Medulla oblongata (tissue), 1 donor: ENCODE results near the gene ATXN7.

Source experiments
- DNase-seq: peaks from one replicate; pipeline ENCODE4 v3.0.0-alpha.2; 2015; ENCODE audit errors: extremely low spot score

ATXN7 gene

GRCh38 chr3:63986146-63986545, 122.5 kb downstream of the ATXN7 start:
- DNase-seq = no peak

- DNase-seq = no peak
Measured at GRCh38 chr3:63986831-63987230, 123.2 kb downstream of the ATXN7 start.

GRCh38 chr3:63988943-63989342, 125.3 kb downstream of the ATXN7 start:
- DNase-seq = no peak

GRCh38 chr3:63990204-63990603, 126.5 kb downstream of the ATXN7 start:
- DNase-seq = no peak

- DNase-seq = no peak
Measured at GRCh38 chr3:63990733-63991132, 127.1 kb downstream of the ATXN7 start.

- DNase-seq = no peak
Measured at GRCh38 chr3:63991666-63992065, 128.0 kb downstream of the ATXN7 start.

GRCh38 chr3:63992516-63993209, 129.0 kb downstream of the ATXN7 start:
- no peak for DNase-seq

- peak; percentile 91 for DNase-seq
Measured at GRCh38 chr3:63993653-63994079, 130.0 kb downstream of the ATXN7 start.

- no peak for DNase-seq
Measured at GRCh38 chr3:63995086-63995485, 131.4 kb downstream of the ATXN7 start.

GRCh38 chr3:63998852-63999754, 135.4 kb downstream of the ATXN7 start:
- no peak for DNase-seq

GRCh38 chr3:64000453-64001055, 136.9 kb downstream of the ATXN7 start:
- DNase-seq = no peak

- no peak for DNase-seq
Measured at GRCh38 chr3:64002233-64002632, 138.6 kb downstream of the ATXN7 start.

GRCh38 chr3:64003589-64003988, 139.9 kb downstream of the ATXN7 start:
- no peak for DNase-seq

- no peak for DNase-seq
Measured at GRCh38 chr3:64008017-64008416, 144.3 kb downstream of the ATXN7 start.

GRCh38 chr3:64008487-64009351, 145.1 kb downstream of the ATXN7 start:
- DNase-seq = no peak

- DNase-seq = no peak
Measured at GRCh38 chr3:64009528-64009927, 145.9 kb downstream of the ATXN7 start.

GRCh38 chr3:64010199-64010598, 146.5 kb downstream of the ATXN7 start:
- no peak for DNase-seq

- DNase-seq = no peak
Measured at GRCh38 chr3:64011685-64012084, 148.0 kb downstream of the ATXN7 start.

- no peak for DNase-seq
Measured at GRCh38 chr3:64016941-64017620, 153.4 kb downstream of the ATXN7 start.

- no peak for DNase-seq
Measured at GRCh38 chr3:64019271-64019670, 155.6 kb downstream of the ATXN7 start.

- no peak for DNase-seq
Measured at GRCh38 chr3:64019879-64020278, 156.2 kb downstream of the ATXN7 start.
